GM19035 (cell line): Measurements from ENCODE around the gene ADGRE3.
"Not testable (repeated sequence)": the region's sequence is repeated elsewhere in the genome, so short reads cannot be mapped to it uniquely, and the experiment has no call there.

Experiments
- ATAC-seq: cut with Tn5 transposase; IDR thresholded peaks from one replicate; pipeline ENCODE4 v1.9.1; 2021; ENCODE audit not compliant: unreplicated experiment

ADGRE3 gene

GRCh38 chr19:14669940-14670339 lies 4.7 kb downstream of the ADGRE3 start:
- ATAC-seq: no peak

GRCh38 chr19:14661372-14661924 lies 13.2 kb downstream of the ADGRE3 start:
- ATAC-seq: no peak

- no peak for ATAC-seq
These were observed 14.7 kb downstream of the ADGRE3 start for GRCh38 chr19:14659874-14660489.

- no peak for ATAC-seq
These were observed 18.9 kb downstream of the ADGRE3 start for GRCh38 chr19:14655726-14656125.

- ATAC-seq: no peak
These were observed 19.7 kb downstream of the ADGRE3 start for GRCh38 chr19:14654786-14655560.

GRCh38 chr19:14650161-14650560 lies 24.5 kb downstream of the ADGRE3 start:
- ATAC-seq: no peak

GRCh38 chr19:14649020-14649419 lies 25.6 kb downstream of the ADGRE3 start:
- ATAC-seq: no peak

- ATAC-seq: no peak
These were observed 26.1 kb downstream of the ADGRE3 start for GRCh38 chr19:14648506-14648905.

- no peak for ATAC-seq
These were observed 34.9 kb downstream of the ADGRE3 start for GRCh38 chr19:14639536-14640277.

GRCh38 chr19:14632286-14632685 lies 42.4 kb downstream of the ADGRE3 start:
- ATAC-seq: no peak

- ATAC-seq: no peak
These were observed 45.1 kb downstream of the ADGRE3 start for GRCh38 chr19:14629557-14629956.

- not testable (repeated sequence) for ATAC-seq
These were observed 50.2 kb downstream of the ADGRE3 start for GRCh38 chr19:14624491-14624890.

- no peak for ATAC-seq
These were observed 55.2 kb downstream of the ADGRE3 start for GRCh38 chr19:14619404-14619803.

- ATAC-seq: no peak
These were observed 58.2 kb downstream of the ADGRE3 start for GRCh38 chr19:14616407-14616806.

- ATAC-seq: no peak
These were observed 59.0 kb downstream of the ADGRE3 start for GRCh38 chr19:14615623-14616022.

GRCh38 chr19:14614099-14614412 lies 60.6 kb downstream of the ADGRE3 start:
- ATAC-seq: no peak

- ATAC-seq: not testable (repeated sequence)
These were observed 61.1 kb downstream of the ADGRE3 start for GRCh38 chr19:14613399-14614098.

- ATAC-seq: no peak
These were observed 62.0 kb downstream of the ADGRE3 start for GRCh38 chr19:14612657-14613056.

- ATAC-seq: not testable (repeated sequence)
These were observed 62.4 kb downstream of the ADGRE3 start for GRCh38 chr19:14612242-14612641.

- no peak for ATAC-seq
These were observed 63.6 kb downstream of the ADGRE3 start for GRCh38 chr19:14611051-14611450.

- ATAC-seq: no peak
These were observed 68.0 kb downstream of the ADGRE3 start for GRCh38 chr19:14606627-14607026.
